HG03103 (cell line): ENCODE measurements around the gene SENP6.
"Not testable (repeated sequence)": the region's sequence is repeated elsewhere in the genome, so short reads cannot be mapped to it uniquely, and the experiment has no call there.

Source experiments
- ATAC-seq: cut with Tn5 transposase; IDR thresholded peaks from one replicate; pipeline ENCODE4 v1.9.1; 2021; ENCODE audit warnings: low read depth; ENCODE audit not compliant: unreplicated experiment

Gene SENP6

DNA sequence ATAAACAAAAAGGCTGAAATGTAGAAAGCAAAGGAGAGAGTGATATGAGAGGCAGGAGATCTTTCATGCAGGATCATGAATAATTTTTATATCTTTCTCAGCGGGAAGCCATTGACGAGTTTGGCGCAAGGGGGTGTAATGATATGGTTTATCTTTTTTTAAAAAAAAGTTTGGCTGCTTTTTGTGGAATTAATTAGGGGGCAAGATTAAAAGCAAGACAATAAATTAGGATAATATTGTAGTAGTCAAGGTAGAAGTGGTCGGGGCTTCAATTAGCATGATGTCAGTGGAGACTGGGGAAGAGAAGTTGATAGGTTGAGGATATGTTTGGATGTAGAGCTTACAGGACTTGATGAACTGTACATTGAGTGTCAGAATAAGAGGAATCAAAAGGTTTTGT lies 4.0 kb downstream of the SENP6 start:
- no peak for ATAC-seq

DNA sequence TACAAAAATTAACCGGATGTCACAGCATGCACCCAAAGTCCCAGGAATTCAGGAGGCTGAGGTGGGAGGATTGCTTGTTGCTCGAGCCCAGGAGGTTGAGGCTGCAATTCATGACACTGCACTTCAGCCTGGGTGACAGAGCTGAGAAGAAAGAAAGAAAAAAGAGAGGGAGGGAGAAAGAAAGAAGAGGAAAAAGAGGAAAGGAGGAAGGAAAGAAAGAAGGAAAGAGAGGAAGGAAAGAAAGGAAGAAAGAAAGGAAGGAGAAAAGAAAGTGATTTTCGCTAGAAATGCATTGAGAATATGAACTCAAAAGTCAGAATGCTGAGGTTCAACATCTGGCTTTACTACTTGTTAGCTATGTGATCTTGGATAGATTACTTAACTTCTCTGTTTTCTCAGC lies 6.6 kb downstream of the SENP6 start:
- ATAC-seq, result no peak

DNA sequence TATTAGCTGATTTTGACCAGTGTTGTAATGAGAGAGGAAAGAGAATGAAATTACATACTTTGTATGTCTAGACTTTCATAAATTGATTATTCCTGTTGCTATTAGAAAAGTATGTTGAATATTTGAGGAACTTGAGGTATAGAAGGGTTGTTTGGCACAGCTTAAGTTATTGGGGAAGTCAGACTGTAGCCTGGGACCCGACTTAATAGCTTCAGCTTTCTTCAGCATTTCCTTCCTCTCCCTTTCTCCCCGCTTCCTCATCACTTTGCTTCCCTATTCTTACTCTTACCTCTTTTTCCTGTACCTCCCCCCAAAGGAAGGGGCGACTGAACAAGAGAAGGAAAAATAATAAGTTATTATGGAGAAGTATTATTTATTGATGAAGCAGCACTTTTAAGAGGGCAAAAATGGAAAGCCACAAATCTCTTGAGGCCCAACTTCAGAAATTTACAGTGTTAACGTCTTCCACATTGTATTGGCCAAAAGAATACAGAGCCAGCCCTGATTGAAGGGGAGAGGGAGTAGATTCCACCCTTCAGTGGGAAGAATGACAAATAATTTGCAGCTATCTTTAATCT lies 7.4 kb downstream of the SENP6 start:
- ATAC-seq, result no peak

DNA sequence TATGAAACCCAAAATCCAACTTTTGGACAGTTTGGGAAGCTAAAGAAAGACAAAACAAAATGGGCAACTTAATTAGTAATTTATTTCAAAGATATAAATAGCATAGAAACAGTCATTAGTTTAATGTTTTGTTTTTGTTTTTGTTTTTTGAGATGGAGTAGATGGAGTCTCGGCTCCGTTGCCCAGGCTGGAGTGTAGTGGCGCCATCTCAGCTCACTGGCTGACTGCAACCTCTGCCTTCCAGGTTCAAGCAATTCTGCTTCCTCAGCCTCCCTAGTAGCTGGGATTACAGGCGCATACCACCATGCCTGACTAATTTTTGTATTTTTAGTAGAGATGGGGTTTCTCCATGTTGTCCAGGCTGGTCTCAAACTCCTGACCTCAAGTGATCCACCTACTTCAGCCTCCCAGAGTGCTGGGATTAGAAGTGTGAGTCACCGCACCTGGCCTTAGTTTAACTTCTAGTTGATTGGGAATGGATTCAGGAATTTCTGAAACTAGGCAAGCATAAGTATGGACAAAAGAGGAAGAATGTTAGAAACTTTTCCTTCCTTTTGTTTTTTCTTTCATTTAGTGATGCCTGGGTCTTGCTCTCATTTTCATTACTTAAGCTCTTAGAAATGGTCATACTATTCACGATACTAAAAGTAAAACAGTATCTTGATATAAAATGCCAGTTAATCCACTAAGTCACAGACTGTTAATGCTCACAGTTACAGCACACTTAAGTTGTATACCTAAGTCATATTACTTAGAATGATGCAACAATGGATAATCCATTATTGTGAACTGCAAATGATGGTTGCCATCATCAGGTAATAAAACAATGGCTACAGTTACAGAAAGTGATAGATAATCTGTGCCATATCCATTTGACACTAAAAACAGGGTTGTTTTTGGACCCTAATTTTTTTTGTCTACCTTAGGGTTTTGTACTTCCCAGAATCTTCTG lies 8.2 kb downstream of the SENP6 start:
- ATAC-seq, result no peak

DNA sequence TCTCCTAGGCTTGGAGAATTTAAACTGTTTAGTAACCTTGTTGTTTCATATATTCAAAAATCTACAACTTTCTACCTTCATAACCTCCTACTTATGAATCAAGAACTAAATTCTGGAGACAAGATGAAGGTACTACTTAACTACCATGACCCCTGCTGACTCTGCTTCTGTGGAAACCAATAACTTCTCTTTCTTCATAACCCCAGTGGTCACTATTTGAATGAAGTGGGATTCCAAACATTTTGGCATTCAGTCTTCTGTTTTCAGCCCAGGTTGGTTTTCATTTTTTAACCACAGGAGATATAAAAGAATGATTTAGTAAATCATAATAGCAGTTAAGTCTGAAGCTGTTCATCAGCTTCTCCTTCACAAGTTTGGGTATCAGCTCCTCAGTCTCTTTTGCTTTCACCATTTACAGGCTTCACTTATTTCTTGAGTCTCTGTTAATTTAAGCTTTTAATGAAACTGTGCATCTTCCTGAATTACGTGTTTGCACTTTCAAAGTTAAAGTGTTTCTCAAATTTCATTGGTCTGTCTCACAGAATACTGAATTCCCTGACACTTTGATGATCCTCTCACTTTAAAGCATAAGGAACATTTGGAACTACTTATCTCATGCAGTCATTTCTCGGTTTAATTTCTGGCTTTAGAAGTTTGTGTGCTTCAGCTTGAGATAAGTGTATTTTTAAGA lies 9.5 kb downstream of the SENP6 start:
- ATAC-seq, result no peak

DNA sequence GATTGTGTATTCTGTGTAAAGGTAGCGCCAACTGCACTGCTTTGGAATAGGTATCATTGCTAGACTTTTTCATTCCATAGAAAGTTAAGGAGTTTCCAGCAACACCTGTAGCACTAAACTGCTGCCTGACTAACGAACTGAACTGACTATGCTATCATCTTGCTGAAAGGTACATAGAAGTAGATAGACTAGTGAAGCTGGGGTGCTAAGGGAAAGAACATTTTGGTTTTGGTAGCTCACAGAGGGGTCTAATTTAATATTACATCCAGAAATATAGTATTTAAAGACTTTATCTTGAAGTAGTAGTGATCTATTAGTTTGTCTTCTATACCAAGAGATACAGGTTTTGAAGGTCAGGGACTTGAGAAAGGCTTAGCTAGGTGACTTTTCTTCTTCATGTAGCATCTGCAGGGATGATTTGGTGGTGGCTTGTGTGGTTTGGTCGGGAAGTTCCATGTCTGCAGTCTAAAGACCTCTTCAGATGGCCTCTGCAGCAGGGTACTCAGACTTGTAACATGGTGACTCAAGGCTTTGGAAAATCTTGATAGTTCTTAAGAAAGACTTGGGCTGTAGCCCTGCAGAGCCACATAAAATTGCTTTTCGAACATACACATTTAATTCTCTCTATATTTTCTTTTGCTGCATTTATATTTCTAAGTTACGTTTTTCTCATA lies 10.2 kb downstream of the SENP6 start:
- ATAC-seq, result no peak

DNA sequence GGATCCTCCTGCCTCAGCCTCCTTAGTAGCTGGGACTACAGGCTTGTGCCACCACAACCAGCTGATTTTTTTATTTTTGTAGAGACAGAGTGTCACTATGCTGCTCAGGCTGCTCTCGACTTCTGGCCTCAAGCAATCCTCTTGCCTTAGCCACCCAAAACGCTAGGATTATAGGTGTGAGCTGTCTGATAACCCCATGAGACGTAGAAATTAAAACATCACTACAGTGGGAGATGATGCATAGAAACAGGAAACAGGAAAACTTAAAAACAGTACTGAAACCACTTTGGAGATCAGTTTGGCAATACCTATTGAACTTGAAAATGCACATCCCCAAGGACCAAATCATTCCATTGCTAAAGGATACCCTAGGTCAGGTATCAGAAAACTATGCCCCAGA lies 10.8 kb downstream of the SENP6 start:
- no peak for ATAC-seq

DNA sequence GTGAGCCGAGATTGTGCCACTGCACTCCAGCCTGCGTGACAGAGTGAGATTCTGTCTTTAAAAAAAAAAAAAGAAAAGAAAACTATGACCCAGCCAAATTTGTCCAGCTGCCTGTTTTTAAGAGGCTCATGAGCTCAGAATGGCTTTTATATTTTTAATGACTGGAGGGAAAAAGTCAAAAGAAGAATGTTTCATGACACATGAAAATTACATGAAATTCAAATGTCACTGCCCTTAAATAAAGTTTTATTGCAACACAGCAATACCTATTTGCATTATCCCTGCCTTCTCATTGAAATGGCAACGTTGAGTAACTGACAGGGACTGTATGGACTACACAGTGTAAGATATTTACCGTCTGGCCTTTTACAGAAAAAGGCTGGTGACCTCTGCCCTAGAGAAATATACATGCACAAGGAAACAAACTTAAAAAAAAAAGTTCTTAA lies 11.4 kb downstream of the SENP6 start:
- ATAC-seq, result no peak

DNA sequence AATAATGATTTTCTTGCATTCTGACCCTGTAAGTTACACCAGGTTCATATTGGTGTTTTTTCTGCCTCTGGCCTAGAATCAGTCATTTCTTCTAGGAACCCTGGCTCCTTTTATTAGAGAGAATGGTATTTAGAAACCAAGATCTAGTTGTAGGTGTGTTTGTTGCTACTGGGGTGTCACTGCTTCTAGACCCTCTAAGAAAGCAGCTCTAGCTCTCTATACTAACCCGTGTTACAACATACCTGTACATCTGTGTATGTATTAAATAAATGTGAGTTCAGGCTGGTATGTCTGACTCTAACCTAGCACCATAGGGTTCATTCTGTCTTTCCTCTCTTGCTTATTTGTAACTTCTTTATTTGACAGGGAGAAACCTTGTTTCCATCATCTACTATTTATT lies 16.8 kb downstream of the SENP6 start:
- no peak for ATAC-seq

DNA sequence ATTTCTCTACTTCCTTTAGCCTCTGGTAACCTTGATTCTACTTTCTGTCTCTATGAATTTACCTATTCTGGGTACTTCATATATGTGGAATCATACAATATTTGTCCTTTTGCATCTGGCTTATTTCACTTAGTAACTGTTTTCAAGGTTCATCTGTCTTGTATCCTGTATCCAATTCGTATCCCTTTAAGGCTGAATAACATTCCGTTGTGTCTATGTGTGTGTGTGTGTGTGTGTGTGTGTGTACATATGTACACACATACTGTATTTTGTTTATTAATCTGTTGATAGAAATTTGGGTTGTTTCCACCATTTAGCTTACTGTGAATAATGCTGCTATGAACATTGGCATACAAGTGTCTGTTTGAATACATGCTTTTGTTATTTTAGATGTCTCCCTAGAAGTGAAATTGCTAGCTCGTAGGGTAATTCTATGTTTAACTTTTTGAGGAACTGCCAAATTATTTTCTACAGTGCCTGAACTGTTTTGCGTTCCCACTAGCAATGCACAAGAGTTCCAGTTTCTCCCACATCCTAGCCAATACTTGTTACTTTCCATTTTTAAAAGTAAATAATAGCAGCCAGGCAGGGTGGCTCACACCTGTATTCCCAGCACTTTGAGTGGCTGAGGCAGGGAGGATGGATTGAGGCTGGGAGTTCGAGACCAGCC lies 17.7 kb downstream of the SENP6 start:
- ATAC-seq, result no peak

DNA sequence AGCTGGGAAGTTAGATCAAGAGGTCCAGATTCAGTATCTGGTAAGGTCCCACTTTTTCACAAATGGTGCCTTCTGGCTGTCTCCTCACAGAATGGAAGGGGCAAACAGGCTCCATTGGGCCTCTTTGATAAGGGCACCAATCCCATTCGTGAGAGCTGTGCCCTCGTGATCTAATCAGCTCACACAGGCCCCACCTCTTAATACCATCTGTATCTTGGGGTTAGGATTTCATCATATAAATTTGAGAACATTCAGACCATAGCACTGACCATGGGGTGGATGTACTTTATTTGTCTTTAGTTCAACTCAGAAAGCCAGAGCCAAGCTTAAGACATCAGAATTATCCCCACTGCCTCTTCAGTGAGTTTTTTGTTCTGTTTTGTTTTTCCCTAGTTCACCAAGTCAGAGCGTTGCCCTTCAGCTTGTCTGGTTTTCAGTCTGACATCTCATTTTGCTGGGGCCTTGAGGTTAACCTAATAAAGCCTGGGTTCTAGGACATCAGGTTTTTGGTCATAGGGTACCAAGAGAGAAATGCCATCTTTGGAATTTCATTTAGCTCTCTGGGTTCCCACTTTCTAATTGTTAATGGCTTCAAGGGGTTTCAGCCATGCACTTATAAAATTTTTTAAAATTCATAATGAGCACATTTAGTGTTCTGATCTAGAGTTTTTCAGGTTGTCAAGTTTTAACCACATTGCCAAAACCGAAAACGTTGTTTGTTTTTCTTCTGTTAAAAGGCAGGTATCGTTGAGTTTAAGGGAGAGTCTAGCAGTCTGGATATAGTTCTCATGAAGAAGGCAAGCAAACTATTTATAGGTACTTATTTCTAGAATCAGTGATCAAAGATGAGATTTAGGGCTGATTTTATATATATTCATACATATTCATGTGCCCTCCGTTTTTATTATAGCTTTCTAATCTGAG lies 19.0 kb downstream of the SENP6 start:
- no peak for ATAC-seq

DNA sequence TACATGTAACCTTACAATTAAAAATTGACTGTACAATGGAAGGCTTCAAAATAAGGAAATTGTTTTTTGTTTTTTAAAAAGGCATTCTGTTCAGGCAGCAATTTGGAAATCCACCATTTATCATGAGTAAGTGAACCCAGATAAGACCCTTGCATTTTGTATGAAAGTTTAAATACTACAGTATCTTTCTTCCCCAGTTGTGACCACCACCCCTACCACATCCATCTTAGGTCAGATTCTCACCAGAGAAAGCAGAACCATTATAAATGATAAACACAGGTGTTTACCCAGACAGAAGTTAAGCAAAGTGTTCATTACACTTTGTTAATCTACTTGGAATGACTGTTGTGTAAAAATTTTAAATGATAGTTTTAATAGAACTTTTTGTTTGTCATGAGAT lies 20.2 kb downstream of the SENP6 start:
- no peak for ATAC-seq

DNA sequence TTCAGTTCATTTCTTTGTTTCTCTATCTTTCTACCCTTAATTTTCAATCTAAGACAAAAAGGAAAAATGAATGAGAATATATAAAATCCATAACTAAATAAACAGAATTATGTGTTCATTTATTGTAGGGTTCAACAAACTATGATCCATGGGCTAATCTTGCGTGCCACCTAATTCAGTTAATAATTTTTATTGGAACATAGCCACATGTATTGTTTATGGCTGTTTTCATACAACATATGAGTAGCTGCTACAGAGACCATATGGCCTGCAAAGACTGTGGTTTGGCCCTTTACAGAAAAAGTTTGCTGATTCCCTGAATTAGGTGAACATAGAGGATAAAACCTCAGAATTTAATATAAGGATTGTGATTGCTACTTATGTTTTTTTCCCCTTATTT lies 21.8 kb downstream of the SENP6 start:
- ATAC-seq, result no peak

DNA sequence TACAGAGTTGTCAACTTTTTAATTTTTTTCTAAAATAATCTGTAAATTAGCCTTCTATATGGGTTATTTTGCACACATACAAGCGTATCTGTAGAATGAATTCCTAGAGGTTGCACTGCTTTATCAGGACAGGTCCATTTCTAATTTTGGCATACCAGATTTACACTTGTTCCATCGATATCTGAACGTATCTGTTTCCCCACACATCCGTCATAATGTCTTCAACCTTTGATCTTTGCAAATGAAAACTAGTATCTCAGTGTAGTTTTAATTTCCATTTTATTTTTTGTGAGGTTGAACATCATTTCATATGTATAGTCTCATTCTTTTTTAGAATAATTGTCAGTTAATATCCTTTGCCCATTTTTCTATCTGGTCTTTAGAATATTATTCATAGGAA lies 22.7 kb downstream of the SENP6 start:
- ATAC-seq, result no peak

DNA sequence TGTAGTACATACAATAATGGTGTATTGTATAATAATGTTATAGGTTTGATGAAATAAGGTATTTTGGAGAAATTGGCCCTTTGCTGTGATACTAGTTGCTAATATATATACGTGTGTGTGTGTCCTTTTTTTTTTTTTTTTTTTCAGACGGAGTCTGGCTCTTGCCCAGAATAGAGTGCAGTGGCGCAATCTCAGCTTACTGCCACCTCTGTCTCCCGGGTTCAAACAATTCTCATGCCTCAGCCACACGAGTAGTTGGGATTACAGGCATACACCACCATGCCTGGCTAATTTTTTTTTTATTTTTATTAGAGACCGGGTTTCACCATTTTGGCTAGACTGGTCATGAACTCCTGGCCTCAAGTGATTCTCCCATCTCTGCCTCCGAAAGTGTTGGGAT lies 23.3 kb downstream of the SENP6 start:
- no peak for ATAC-seq

DNA sequence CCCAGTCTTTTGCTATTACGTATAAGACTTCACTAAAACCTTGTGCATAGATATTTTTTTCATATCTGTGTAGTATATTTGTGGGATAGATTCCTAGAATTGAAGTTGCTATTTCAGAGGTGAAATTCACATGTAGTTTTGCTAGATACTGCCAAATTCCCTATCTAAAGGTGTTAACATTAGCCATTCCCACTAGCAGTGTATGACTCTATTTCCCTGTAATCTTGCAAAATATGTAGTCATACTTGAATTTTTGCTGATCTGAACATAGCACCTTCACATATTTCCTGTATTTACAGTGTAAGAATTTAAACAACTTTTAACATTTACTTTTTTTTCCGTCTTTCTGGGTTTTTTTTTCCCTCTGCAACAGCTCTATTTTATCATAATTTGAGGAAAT lies 24.9 kb downstream of the SENP6 start:
- ATAC-seq, result no peak

DNA sequence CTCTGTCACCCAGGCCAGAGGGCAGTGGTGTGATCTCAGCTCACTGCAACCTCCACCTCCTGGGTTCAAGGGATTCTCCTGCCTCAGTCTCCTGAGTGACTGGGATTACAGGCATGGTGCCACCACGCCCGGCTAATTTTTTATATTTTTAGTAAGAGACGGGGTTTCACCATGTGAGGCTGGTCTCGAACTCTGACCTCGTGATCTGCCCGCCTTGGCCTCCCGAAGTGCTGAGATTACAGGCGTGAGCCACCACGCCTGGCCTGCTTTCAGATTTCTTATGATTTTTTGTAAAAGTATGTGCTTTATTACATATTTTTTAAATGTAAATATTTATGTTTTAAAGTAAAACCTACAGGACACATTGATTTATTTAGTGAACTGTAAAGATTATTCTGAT lies 26.0 kb downstream of the SENP6 start:
- ATAC-seq, result not testable (repeated sequence)

DNA sequence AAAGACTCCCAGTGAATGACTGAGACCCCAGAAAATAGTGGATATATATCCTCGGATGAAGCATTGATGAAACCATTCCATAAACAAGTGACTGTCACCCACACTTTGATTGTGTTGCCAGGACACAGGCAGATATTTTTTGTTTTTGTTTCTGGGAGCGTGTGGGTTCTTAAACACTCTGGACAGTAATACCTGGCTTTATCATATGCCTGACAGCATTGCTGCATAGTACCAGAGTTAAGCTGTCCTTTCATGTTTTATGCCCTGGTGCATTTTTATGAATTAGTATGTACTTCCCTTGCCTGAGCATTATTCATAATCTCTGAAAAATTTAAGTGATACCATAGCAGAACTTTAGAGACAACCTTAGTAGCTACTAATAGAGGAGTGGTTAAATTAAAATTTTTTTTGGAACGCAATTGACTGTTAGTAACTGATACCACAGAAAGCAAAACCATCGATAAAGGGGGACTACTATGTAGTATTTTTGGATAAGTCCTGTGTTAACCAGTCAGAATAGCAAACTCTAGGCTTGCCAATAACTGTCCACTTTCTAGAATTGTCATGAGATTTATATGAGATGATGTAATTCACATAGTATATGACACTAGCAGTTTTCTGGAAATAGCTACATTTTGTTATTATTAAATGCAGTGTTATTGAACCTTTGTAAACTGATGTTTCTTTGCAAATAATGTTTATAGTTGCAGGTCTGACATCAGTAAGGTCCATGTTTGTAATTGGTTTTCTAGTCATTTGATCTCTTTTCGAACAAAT lies 30.4 kb downstream of the SENP6 start:
- no peak for ATAC-seq

DNA sequence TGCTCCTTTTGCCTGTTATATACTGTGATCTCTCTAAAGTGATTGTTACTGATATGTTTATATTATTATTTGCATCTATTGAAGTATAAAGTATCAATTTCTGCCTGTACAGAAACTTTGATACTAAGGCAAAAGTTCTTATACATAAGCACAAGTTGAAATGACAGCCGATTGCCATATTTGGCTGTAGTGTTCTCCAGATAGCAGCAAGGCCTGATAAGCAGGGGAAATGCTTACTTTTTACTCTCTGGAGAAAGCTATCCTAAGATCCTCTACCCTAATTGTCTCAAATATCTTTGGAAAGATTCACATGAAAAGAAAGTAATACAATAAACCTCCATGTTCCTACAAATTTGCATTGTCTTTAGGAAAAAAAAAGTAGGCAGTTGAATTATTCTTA lies 31.4 kb downstream of the SENP6 start:
- ATAC-seq, result no peak
